Hepatocyte (in vitro differentiated cells): Measurements from ENCODE around the gene MRPS24.

Experiments used
- EZH2 ChIP-seq: fragments of 200-600 bp; sonication (generic); IDR thresholded peaks from 2 replicates; pipeline ENCODE4 v1.6.1; 2016; ENCODE audit warnings: antibody characterized with exemption, mild to moderate bottlenecking, borderline replicate concordance
- EZH2phosphoT487 ChIP-seq: fragments of 200-600 bp; sonication (generic); IDR thresholded peaks from one replicate; pipeline ENCODE4 v1.6.1; 2018; ENCODE audit warnings: antibody characterized with exemption, mild to moderate bottlenecking, low read depth, moderate library complexity; ENCODE audit not compliant: unreplicated experiment, severe bottlenecking
- TF ChIP-seq, protein P1 (sequence below): fragments of 200-600 bp; sonication (generic); IDR thresholded peaks from 2 replicates; pipeline ENCODE4 v1.5.1; 2016; ENCODE audit warnings: antibody characterized with exemption, mild to moderate bottlenecking; ENCODE audit not compliant: poor library complexity

DNA sequence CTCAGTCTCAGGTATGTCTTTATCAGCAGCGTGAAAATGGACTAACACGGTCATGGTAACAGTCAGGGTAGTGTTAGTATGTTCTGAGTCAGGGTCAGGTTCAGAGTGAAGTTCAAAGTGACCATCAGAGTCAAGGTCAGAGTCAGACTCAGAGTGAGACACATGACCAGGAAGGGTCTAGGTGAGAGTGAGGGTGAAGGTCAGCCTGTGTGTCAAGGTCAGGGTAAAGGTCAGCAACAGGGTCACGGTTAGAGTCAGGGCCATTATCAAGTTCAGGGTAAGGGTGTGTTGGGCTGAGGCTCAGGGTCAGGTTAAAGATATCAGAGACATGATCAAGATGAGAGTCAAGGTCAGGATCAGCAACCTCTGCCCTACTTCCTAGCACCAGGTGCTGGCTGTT, 4.0 kb downstream of the MRPS24 start:
- TF ChIP-seq, protein P1, sequence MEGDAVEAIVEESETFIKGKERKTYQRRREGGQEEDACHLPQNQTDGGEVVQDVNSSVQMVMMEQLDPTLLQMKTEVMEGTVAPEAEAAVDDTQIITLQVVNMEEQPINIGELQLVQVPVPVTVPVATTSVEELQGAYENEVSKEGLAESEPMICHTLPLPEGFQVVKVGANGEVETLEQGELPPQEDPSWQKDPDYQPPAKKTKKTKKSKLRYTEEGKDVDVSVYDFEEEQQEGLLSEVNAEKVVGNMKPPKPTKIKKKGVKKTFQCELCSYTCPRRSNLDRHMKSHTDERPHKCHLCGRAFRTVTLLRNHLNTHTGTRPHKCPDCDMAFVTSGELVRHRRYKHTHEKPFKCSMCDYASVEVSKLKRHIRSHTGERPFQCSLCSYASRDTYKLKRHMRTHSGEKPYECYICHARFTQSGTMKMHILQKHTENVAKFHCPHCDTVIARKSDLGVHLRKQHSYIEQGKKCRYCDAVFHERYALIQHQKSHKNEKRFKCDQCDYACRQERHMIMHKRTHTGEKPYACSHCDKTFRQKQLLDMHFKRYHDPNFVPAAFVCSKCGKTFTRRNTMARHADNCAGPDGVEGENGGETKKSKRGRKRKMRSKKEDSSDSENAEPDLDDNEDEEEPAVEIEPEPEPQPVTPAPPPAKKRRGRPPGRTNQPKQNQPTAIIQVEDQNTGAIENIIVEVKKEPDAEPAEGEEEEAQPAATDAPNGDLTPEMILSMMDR = no peak
- TF ChIP-seq EZH2 (no peak), EZH2phosphoT487 (no peak)
